ENCODE data around the gene NUP205.
A peak's percentile ranks its signal among the peaks of the same experiment; 100 is the strongest.

The NUP205 gene

GRCh38 chr7:135510592-135511183 lies 47.0 kb upstream of the NUP205 start:
- DNase-seq (ENCODE audit: extremely low read depth, insufficient read length): peak; percentile 5
- Histone ChIP-seq H3K36me3 (ENCODE audit: control insufficient read depth, insufficient read depth, low read length) (no peaks in the 10 kb centered on the region), H3K27me3 (replicated peaks; ENCODE audit: control insufficient read depth, insufficient read depth, low read length) (no peaks in the 10 kb centered on the region), H3K4me3 (replicated peaks; ENCODE audit: low read depth, low read length) (peak overlapping the region; percentile 82)
- TF ChIP-seq CTCF (IDR thresholded peaks at IDR 0.05; ENCODE audit: insufficient read depth, low read length, poor library complexity, severe bottlenecking): no peak

GRCh38 chr7:135512135-135512887 lies 45.4 kb upstream of the NUP205 start:
- TF ChIP-seq CTCF (IDR thresholded peaks at IDR 0.05; ENCODE audit: insufficient read depth, low read length, poor library complexity, severe bottlenecking): peak; percentile 52
- H3K4me3 ChIP-seq (replicated peaks; ENCODE audit: low read depth, low read length): no peak overlapping the region
- no peaks in the 10 kb centered on the region for H3K27me3 ChIP-seq (replicated peaks; ENCODE audit: control insufficient read depth, insufficient read depth, low read length)
- H3K36me3 ChIP-seq (ENCODE audit: control insufficient read depth, insufficient read depth, low read length): no peaks in the 10 kb centered on the region
- peak; percentile 32 for DNase-seq (ENCODE audit: extremely low read depth, insufficient read length)

- no peak for DNase-seq (ENCODE audit: extremely low read depth, insufficient read length)
- no peak for TF ChIP-seq CTCF (IDR thresholded peaks at IDR 0.05; ENCODE audit: insufficient read depth, low read length, poor library complexity, severe bottlenecking)
- H3K4me3 ChIP-seq (replicated peaks; ENCODE audit: low read depth, low read length): no peak overlapping the region
- H3K27me3 ChIP-seq (replicated peaks; ENCODE audit: control insufficient read depth, insufficient read depth, low read length): no peaks in the 10 kb centered on the region
- H3K36me3 ChIP-seq (ENCODE audit: control insufficient read depth, insufficient read depth, low read length): no peaks in the 10 kb centered on the region
These were observed 42.9 kb upstream of the NUP205 start for GRCh38 chr7:135514856-135515255.

- Histone ChIP-seq H3K4me3 (replicated peaks; ENCODE audit: low read depth, low read length) (no peak overlapping the region), H3K36me3 (ENCODE audit: control insufficient read depth, insufficient read depth, low read length) (no peaks in the 10 kb centered on the region), H3K27me3 (replicated peaks; ENCODE audit: control insufficient read depth, insufficient read depth, low read length) (no peaks in the 10 kb centered on the region)
- no peak for TF ChIP-seq CTCF (IDR thresholded peaks at IDR 0.05; ENCODE audit: insufficient read depth, low read length, poor library complexity, severe bottlenecking)
- no peak for DNase-seq (ENCODE audit: extremely low read depth, insufficient read length)
These were observed 40.7 kb upstream of the NUP205 start for GRCh38 chr7:135517060-135517459.

- DNase-seq (ENCODE audit: extremely low read depth, insufficient read length): no peak
- Histone ChIP-seq H3K4me3 (replicated peaks; ENCODE audit: low read depth, low read length) (no peak overlapping the region), H3K27me3 (replicated peaks; ENCODE audit: control insufficient read depth, insufficient read depth, low read length) (no peaks in the 10 kb centered on the region), H3K36me3 (ENCODE audit: control insufficient read depth, insufficient read depth, low read length) (no peaks in the 10 kb centered on the region)
- no peak for TF ChIP-seq CTCF (IDR thresholded peaks at IDR 0.05; ENCODE audit: insufficient read depth, low read length, poor library complexity, severe bottlenecking)
These were observed 39.0 kb upstream of the NUP205 start for GRCh38 chr7:135518748-135519147.

All from GM06990 (cell line).